K562 (cell line): ENCODE results near the gene PAEP.

Source experiments
- ETV5 ChIP-seq: sonication (generic); formaldehyde crosslinking; IDR thresholded peaks from 2 replicates; pipeline ENCODE4 v1.4.0; 2020; ENCODE audit warnings: low read depth, mild to moderate bottlenecking, missing genetic modification reagents
- EZH2 ChIP-seq: IDR thresholded peaks from 2 replicates; pipeline ENCODE4 v1.6.1; 2012; ENCODE audit warnings: low read depth, mild to moderate bottlenecking, inconsistent platforms, low read length, borderline replicate concordance
- HDAC6 ChIP-seq: IDR thresholded peaks from 2 replicates; pipeline ENCODE4 v1.6.1; 2012; ENCODE audit warnings: low read depth, mild to moderate bottlenecking, control low read depth, inconsistent platforms, low read length, moderate library complexity
- HOXB6 ChIP-seq: fragments of 250-450 bp; sonication (Bioruptor Pico); IDR thresholded peaks from 2 replicates; pipeline ENCODE4 v1.5.1; 2022; ENCODE audit warnings: mild to moderate bottlenecking, borderline replicate concordance
- MAFK ChIP-seq: IDR thresholded peaks from 2 replicates; pipeline ENCODE4 v1.6.1; 2011; ENCODE audit warnings: low read length, improper control_type of control experiment
- NFE2L1 ChIP-seq: fragments of 450-650 bp; IDR thresholded peaks from 2 replicates; pipeline ENCODE4 v1.6.1; 2016; ENCODE audit warnings: missing genetic modification characterization, low read depth, mild to moderate bottlenecking, missing compliant biosample characterization, moderate library complexity, borderline replicate concordance
- POLR2A ChIP-seq: fragments of 450-650 bp; conservative IDR thresholded peaks from 2 replicates; pipeline ENCODE4 v1.6.1; 2016
- RBM17 ChIP-seq: fragments of 200-400 bp; formaldehyde crosslinking; IDR thresholded peaks from 2 replicates; pipeline ENCODE4 v1.6.1; 2017; ENCODE audit warnings: low read depth, mild to moderate bottlenecking, low read length, borderline replicate concordance
- TSC22D4 ChIP-seq: fragments of 450-650 bp; IDR thresholded peaks from 2 replicates; pipeline ENCODE4 v1.6.1; 2016; ENCODE audit warnings: missing genetic modification characterization, missing biosample characterization, control low read depth
- ZBTB49 ChIP-seq: sonication (generic); formaldehyde crosslinking; IDR thresholded peaks from 2 replicates; pipeline ENCODE4 v1.8.0; 2022; ENCODE audit warnings: missing genetic modification reagents, mild to moderate bottlenecking, borderline replicate concordance
- TF ChIP-seq, protein P1 (sequence below), 3 experiments: IDR thresholded peaks in 2 of 3; conservative IDR thresholded peaks in 1 of 3; 2 replicates each; pipeline ENCODE4 v1.5.1; 2011 to 2012; ENCODE audit warnings: low read length in 3 of 3, mild to moderate bottlenecking in 3 of 3, control low read depth in 2 of 3, improper control_type of control experiment in 1 of 3, inconsistent platforms in 1 of 3, low read depth in 1 of 3, mixed read lengths in 1 of 3, moderate library complexity in 1 of 3; ENCODE audit not compliant: insufficient read depth in 2 of 3

- TF ChIP-seq ETV5 (CRISPR knock-in tag) (no peak), POLR2A (no peak), HDAC6 (no peak), ZBTB49 (CRISPR knock-in tag) (no peak), NFE2L1 (tag) (no peak), HOXB6 (CRISPR knock-in tag) (no peak), EZH2 (no peak), RBM17 (no peak), MAFK (no peak), TSC22D4 (tag) (no peak)
- TF ChIP-seq, protein P1, sequence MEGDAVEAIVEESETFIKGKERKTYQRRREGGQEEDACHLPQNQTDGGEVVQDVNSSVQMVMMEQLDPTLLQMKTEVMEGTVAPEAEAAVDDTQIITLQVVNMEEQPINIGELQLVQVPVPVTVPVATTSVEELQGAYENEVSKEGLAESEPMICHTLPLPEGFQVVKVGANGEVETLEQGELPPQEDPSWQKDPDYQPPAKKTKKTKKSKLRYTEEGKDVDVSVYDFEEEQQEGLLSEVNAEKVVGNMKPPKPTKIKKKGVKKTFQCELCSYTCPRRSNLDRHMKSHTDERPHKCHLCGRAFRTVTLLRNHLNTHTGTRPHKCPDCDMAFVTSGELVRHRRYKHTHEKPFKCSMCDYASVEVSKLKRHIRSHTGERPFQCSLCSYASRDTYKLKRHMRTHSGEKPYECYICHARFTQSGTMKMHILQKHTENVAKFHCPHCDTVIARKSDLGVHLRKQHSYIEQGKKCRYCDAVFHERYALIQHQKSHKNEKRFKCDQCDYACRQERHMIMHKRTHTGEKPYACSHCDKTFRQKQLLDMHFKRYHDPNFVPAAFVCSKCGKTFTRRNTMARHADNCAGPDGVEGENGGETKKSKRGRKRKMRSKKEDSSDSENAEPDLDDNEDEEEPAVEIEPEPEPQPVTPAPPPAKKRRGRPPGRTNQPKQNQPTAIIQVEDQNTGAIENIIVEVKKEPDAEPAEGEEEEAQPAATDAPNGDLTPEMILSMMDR (IDR thresholded peaks at IDR 0.05 in 2 of 3, conservative IDR thresholded peaks at IDR 0.05 in 1 of 3; ENCODE audit: insufficient read depth in 2 of 3, low read depth in 1 of 3, low read length in 3 of 3), result no peak
Measured at GRCh38 chr9:135588886-135589595, 27.5 kb downstream of the PAEP start.
